ENCODE measurements around the gene REXO2.

Gene REXO2

GRCh38 chr11:114439229-114440120 lies at the start of gene REXO2:
TSS of gene REXO2 (plus strand) at chr11:114439467. CDS start at chr11:114439529, 62 bp downstream.
- peak; percentile 90 for DNase-seq (ENCODE audit: low read depth)

- DNase-seq (ENCODE audit: low read depth), result no peak
Observed at GRCh38 chr11:114392735-114393667, 46.3 kb upstream of the REXO2 start.

- DNase-seq (ENCODE audit: low read depth), result no peak
Observed at GRCh38 chr11:114395736-114396135, 43.5 kb upstream of the REXO2 start.

GRCh38 chr11:114396916-114397315 lies 42.4 kb upstream of the REXO2 start:
- no peak for DNase-seq (ENCODE audit: low read depth)

GRCh38 chr11:114397349-114397982 lies 41.8 kb upstream of the REXO2 start:
- DNase-seq (ENCODE audit: low read depth), result no peak

- no peak for DNase-seq (ENCODE audit: low read depth)
Observed at GRCh38 chr11:114398303-114398920, 40.9 kb upstream of the REXO2 start.

GRCh38 chr11:114399490-114400215 lies 39.6 kb upstream of the REXO2 start:
- DNase-seq (ENCODE audit: low read depth), result no peak

GRCh38 chr11:114400216-114400914 lies 38.9 kb upstream of the REXO2 start, which contains the start of the genes C11orf71 and RBM7:
TSS of gene C11orf71 (minus strand) at chr11:114400511. CDS start at chr11:114400331, 180 bp downstream.
TSS of gene RBM7 (plus strand) at chr11:114400666. CDS start at chr11:114400672, 6 bp downstream.
- DNase-seq (ENCODE audit: low read depth), result peak; percentile 98

- no peak for DNase-seq (ENCODE audit: low read depth)
Observed at GRCh38 chr11:114400915-114401223, 38.4 kb upstream of the REXO2 start.

GRCh38 chr11:114401311-114401710 lies 38.0 kb upstream of the REXO2 start:
- DNase-seq (ENCODE audit: low read depth), result no peak

- no peak for DNase-seq (ENCODE audit: low read depth)
Observed at GRCh38 chr11:114412946-114413345, 26.3 kb upstream of the REXO2 start.

GRCh38 chr11:114413958-114414357 lies 25.3 kb upstream of the REXO2 start:
- no peak for DNase-seq (ENCODE audit: low read depth)

GRCh38 chr11:114416441-114416961 lies 22.8 kb upstream of the REXO2 start:
- no peak for DNase-seq (ENCODE audit: low read depth)

- DNase-seq (ENCODE audit: low read depth), result no peak
Observed at GRCh38 chr11:114426280-114426679, 13.0 kb upstream of the REXO2 start.

- DNase-seq (ENCODE audit: low read depth), result no peak
Observed at GRCh38 chr11:114430290-114430689, 9.0 kb upstream of the REXO2 start.

GRCh38 chr11:114432893-114433292 lies 6.4 kb upstream of the REXO2 start:
- no peak for DNase-seq (ENCODE audit: low read depth)

GRCh38 chr11:114433376-114433775 lies 5.9 kb upstream of the REXO2 start:
- no peak for DNase-seq (ENCODE audit: low read depth)

GRCh38 chr11:114438303-114438702 lies 964 bp upstream of the REXO2 start:
- no peak for DNase-seq (ENCODE audit: low read depth)

- DNase-seq (ENCODE audit: low read depth), result no peak
Observed at GRCh38 chr11:114440121-114440860, 1.0 kb downstream of the REXO2 start.

Measured in CMK (cell line).